Kidney (tissue), 14 donors: ENCODE measurements around the gene GSK3A. TPM values are rescaled to one million over a fixed set of nuclear protein-coding genes. Genes with fewer than 3 reads are reported as not detected.

Source experiments
- DNase-seq, 5 donors: peaks; one replicate each; pipeline ENCODE4 v3.0.0-alpha.2; 2013 to 2020
- FAIRE-seq: peaks from 2 replicates; lab custom pipeline; 2012; peaks lifted over from hg19 to GRCh38; lab: Jason Lieb, UNC
- H3K27ac ChIP-seq, 2 donors: one replicate each; pipeline ENCODE4 v1.7.0; 2013; ENCODE audit warnings: low read depth in 2 of 2, low read length in 2 of 2, inconsistent platforms in 1 of 2
- H3K27me3 ChIP-seq: one replicate; pipeline ENCODE4 v1.7.1; 2013; ENCODE audit warnings: low read length, inconsistent platforms; ENCODE audit not compliant: control insufficient read depth, insufficient read depth
- H3K36me3 ChIP-seq, 3 donors: one replicate each; pipeline versions ENCODE4 v1.7.0 to v1.7.1; 2013; ENCODE audit warnings: low read length in 3 of 3, control low read depth in 1 of 3, inconsistent platforms in 1 of 3; ENCODE audit not compliant: insufficient read depth in 3 of 3, control insufficient read depth in 2 of 3
- H3K4me1 ChIP-seq, 3 donors: one replicate each; pipeline versions ENCODE4 v1.7.0 to v1.7.1; 2013; ENCODE audit warnings: low read length in 3 of 3, inconsistent platforms in 1 of 3, low read depth in 1 of 3; ENCODE audit not compliant: control insufficient read depth in 2 of 3, insufficient read depth in 2 of 3
- H3K4me3 ChIP-seq, 3 donors: one replicate each; pipeline versions ENCODE4 v1.7.0 to v1.8.1; 2013; ENCODE audit warnings: low read length in 3 of 3, control low read depth in 1 of 3, inconsistent platforms in 1 of 3
- H3K9ac ChIP-seq, 3 donors: one replicate each; pipeline versions ENCODE4 v1.7.0 to v1.7.1; 2013; ENCODE audit warnings: low read length in 3 of 3, control low read depth in 1 of 3, inconsistent platforms in 1 of 3
- H3K9me3 ChIP-seq, 3 donors: one replicate each; pipeline versions ENCODE4 v1.7.0 to v1.7.1; 2013; ENCODE audit warnings: low read length in 3 of 3, control low read depth in 1 of 3, inconsistent platforms in 1 of 3; ENCODE audit not compliant: control insufficient read depth in 2 of 3, insufficient read depth in 1 of 3
- intact Hi-C: fragments of 100-400 bp; cut with DNase I; formaldehyde crosslinking; loops from one replicate; pipeline ENCODE4 v1.11.1; 2022
- polyA plus RNA-seq: library from polyadenylated mRNA; stranded (reverse); fragments of 350-450 nt; fragmentation: Illumina TruSeq; extraction: RNeasy Lipid Tissue Mini Kit (QIAGEN cat#74804); gene quantifications from one replicate; pipeline ENCODE4 v1.2.3, GENCODE V29; 2014; ENCODE audit warnings: low read depth, low replicate concordance; ENCODE audit not compliant: insufficient read depth
- total RNA-seq: library from RNA; stranded (reverse); fragmentation: NEBNext Ultra II Directional; extraction: Animal tissue kit (Norgen Biotek cat#: 25700); gene quantifications from one replicate; pipeline ENCODE4 v1.2.1, GENCODE V29; 2021
- TF ChIP-seq, protein P1 (sequence below): IDR thresholded peaks from 3 replicates; pipeline ENCODE4 v1.5.1; 2012; ENCODE audit warnings: mild to moderate bottlenecking, moderate library complexity, borderline replicate concordance; ENCODE audit not compliant: insufficient read depth; ENCODE audit errors: extremely low read depth
- donor health status: control.
- donor health status: control.
- donor health status: control.
- donor health status: control.
- donor health status: control.
- donor health status: DM: yes; HTN: yes; CAD: no.
- donor health status: Normal renal cell carcinoma (clear cell type).

The GSK3A gene
- total and polyA plus RNA-seq, 2 donors from 2014 or later: 39.2 to 57.3 TPM

DNA sequence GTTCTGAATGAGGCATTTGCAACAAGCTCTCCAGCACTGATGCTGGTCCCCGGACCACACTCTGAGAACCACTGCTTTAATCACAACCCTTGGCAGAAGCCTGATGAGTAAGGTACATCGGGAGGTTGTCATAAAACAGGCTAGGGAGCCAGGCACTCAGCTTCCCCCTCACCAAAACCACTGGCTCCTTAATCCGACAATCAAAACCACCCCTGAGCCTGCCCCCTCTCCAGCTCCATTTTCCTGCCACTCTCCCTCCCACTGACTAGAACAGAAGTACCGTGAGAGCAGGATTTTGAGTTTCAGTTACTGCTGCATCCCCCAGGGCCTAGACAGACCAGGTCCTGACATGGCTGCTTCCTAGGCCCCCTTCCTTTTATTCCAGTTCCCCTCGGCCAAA, 7.2 kb downstream of the GSK3A start:
- no peak overlapping the region for H3K4me3 ChIP-seq
- TF ChIP-seq, protein P1, sequence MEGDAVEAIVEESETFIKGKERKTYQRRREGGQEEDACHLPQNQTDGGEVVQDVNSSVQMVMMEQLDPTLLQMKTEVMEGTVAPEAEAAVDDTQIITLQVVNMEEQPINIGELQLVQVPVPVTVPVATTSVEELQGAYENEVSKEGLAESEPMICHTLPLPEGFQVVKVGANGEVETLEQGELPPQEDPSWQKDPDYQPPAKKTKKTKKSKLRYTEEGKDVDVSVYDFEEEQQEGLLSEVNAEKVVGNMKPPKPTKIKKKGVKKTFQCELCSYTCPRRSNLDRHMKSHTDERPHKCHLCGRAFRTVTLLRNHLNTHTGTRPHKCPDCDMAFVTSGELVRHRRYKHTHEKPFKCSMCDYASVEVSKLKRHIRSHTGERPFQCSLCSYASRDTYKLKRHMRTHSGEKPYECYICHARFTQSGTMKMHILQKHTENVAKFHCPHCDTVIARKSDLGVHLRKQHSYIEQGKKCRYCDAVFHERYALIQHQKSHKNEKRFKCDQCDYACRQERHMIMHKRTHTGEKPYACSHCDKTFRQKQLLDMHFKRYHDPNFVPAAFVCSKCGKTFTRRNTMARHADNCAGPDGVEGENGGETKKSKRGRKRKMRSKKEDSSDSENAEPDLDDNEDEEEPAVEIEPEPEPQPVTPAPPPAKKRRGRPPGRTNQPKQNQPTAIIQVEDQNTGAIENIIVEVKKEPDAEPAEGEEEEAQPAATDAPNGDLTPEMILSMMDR: no peak
- H3K9ac ChIP-seq: no peak overlapping the region
- DNase-seq: no peak
- intact Hi-C loops: no loop called here
- peaks cover 0 to 32% (median 22%) of the 10 kb centered on the region in 3 donors for H3K36me3 ChIP-seq
- peaks cover 0 to 4% (median 0%) of the 10 kb centered on the region in 3 donors for H3K4me1 ChIP-seq
- no peak overlapping the region for H3K27ac ChIP-seq
- no peaks in the 10 kb centered on the region for H3K27me3 ChIP-seq
- H3K9me3 ChIP-seq: no peaks in the 10 kb centered on the region
- no peak for FAIRE-seq

DNA sequence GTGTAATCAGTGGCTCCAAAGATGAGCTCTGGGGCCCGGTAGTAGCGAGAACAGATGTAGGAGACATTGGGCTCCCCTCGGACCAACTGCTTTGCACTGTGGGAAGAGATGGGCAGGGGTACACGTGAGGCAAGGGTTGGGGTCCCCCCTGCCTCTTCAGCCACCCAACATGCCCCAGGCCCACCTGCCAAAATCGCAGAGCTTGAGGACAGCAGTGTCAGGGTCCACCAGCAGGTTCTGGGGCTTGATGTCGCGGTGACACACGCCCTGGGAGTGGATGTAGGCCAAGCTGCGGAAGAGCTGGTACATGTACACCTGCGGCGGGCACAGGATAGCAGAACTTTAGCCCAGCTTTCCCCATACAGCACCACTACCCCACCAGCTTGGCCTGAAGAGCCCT, 8.0 kb downstream of the GSK3A start:
- Histone ChIP-seq H3K9me3 (no peaks in the 10 kb centered on the region), H3K27me3 (no peaks in the 10 kb centered on the region), H3K4me1 (peaks cover 0 to 5% (median 0%) of the 10 kb centered on the region in 3 donors), H3K4me3 (no peak overlapping the region), H3K27ac (peak overlapping the region in 1 of 2 donors; percentile 23), H3K9ac (no peak overlapping the region), H3K36me3 (peaks cover 0 to 36% (median 27%) of the 10 kb centered on the region in 3 donors)
- DNase-seq (no peak), FAIRE-seq (no peak)
- TF ChIP-seq, protein P1: no peak
- intact Hi-C loops: no loop called here

DNA sequence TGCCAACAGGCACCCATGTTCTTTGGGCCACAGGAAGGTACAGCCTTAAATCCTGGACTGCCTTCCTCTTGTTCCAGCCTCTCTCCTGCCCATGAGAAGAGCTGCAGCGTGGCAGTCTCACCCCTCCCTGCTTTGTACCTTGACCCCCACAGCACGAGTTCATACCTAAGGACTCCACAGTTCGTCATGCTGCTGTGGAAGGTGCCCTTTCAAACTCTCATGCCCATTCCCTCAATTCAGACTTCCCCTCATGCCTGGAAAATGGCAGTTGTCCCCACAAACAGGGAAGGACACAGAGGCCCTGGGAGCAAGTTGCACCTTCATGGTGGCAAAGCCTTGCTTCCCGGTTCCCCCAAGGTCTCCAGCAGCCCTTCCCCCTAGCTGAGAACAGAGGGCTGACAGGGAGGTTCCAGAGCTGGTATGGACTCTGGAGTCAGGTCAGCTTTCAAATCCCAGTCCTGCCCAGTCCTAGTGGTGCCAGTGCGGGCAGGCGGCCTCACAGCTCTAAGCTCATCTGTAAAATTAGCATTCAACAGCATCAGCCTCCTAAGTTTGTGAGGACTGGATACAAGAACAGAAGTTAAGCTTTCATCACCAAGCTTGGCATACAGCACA, 8.6 kb downstream of the GSK3A start:
- DNase-seq (no peak), FAIRE-seq (no peak)
- TF ChIP-seq, protein P1: no peak
- intact Hi-C loops: no loop called here
- peaks cover 0 to 38% (median 32%) of the 10 kb centered on the region in 3 donors for H3K36me3 ChIP-seq
- H3K4me3 ChIP-seq: no peak overlapping the region
- H3K9me3 ChIP-seq: no peaks in the 10 kb centered on the region
- H3K4me1 ChIP-seq: peaks cover 0 to 5% (median 0%) of the 10 kb centered on the region in 3 donors
- peak overlapping the region; percentile 32 to 40 for H3K27ac ChIP-seq
- no peaks in the 10 kb centered on the region for H3K27me3 ChIP-seq
- no peak overlapping the region for H3K9ac ChIP-seq
